HG03565 (cell line): Measurements from ENCODE around the gene MROH2A.

Source experiments
- ATAC-seq: cut with Tn5 transposase; IDR thresholded peaks from one replicate; pipeline ENCODE4 v1.9.1; 2021; ENCODE audit warnings: mild to moderate bottlenecking, moderate library complexity; ENCODE audit not compliant: unreplicated experiment

The MROH2A gene

DNA sequence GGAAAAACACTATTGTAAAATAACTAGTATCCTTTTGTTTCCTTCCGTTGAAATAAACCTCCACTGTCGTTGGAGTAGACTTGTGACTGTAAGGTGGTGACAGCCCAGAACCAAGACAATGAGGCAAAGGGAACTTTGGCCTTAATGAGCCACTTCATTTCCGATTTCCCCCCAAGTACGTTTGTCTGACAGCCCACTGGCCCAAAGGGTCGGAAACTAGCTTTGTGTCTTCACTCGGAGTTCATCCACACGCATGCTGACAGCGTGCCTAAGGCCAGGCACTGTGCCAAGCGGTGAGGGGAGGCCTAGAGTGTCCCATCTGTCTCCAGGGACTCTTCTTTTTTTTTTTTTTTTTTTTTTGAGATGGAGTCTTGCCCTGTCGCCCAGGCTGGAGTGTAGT, 55.2 kb downstream of the MROH2A start:
- no peak for ATAC-seq

DNA sequence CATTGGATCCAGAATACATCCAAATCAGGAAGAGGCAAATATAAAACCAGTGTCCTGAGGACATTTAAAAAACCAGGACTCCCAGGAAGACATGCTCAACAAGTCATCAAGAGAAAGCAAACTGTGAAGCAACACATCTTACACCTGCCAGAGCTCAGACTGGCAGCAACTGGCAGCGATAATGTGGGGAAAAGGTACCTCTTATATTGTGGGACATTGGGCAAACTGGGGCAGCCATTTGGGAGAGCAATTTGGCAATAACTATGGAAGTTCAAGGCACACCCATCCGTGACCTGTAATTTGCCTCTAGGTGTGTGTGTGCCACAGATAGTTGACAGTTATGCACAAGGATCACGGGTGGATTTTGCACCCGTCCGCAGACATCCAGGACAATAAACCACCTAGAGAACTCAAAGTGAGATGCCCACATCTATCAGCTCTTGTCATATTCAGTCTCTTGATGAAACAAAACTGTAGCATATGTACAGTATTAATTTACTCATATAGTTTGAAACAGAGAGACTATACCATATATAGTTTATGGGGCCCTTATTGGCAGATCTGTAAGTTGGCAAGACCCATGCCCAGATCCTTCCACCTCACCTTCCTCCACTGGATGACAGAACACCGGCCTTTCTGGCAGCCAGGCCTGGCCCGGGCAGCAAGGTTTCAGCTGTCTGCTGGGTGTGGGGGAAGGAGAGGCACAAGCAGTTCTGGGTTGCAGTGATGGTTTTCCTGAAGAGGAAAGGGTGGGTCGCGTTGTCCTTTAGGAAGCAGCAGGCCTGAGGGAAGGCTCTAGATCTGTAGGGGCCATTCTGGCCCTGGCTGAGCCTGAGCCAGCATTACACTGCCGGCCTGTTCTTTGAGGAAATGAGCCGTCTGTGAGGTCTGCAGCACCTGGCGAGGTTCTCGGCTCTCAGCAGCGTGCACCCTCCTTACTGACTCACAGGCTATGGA, 57.4 kb downstream of the MROH2A start:
- no peak for ATAC-seq

DNA sequence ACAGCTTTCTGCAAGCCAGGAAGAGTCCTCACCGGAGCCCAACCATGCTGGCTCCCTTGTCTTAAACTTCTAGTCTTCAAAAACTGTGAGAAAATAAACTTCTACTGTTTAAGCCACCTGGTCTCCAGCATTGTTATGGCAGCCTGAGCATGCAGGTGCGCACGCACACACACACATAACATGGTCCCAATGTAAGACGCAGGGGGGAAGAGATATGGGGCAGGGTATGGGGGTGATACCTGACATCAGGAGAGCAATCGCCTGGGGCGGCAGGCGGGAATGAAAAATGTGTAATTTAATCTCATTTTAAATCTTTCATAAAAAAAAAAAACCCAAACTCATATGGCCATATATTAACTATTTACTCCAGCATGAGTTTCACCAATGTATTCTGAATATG, 58.2 kb downstream of the MROH2A start:
- no peak for ATAC-seq

DNA sequence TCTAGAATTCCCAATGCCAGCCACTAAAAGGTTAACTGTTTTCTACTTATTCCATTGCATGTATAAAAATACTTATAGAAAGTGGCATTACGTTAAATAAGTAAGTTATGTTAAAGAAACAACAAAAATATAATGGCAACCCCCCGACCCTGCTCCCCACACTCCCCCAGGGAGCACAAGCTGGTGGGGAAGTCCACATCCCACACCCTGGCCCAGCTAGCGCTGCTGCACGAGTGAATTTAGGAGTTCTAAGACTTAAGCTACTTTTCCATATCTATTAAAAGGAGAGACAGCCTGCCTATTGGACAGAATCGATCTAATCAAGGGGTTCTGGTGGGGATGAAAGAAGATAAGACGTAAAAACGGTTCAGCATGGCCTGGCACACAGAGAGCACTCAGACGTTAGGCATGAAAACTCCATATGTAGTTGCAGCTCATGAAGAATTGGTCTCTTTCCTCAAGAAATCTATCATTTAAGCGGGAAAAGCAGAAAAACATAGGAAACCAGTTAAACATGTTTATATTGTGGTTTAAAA, 59.6 kb downstream of the MROH2A start:
- no peak for ATAC-seq

DNA sequence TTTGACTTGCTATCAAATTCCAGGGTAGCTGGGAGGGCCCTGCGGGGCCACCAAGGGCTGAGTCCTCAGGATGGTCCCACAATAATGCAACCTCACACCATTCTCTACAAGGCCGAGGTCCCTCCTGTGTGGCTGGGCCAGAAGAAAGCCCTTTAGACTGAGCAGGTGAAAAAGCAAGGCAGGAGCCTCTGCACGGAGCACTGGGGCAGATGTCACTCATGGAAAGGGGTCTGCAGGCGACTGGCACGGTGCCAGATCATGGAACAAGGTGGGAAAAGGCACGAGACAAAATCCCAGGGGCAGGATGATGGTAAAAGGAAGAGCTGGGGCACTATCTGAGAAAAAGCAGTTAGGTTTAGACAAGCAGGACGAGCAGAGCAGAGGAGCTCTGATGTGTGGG, 60.1 kb downstream of the MROH2A start:
- no peak for ATAC-seq

DNA sequence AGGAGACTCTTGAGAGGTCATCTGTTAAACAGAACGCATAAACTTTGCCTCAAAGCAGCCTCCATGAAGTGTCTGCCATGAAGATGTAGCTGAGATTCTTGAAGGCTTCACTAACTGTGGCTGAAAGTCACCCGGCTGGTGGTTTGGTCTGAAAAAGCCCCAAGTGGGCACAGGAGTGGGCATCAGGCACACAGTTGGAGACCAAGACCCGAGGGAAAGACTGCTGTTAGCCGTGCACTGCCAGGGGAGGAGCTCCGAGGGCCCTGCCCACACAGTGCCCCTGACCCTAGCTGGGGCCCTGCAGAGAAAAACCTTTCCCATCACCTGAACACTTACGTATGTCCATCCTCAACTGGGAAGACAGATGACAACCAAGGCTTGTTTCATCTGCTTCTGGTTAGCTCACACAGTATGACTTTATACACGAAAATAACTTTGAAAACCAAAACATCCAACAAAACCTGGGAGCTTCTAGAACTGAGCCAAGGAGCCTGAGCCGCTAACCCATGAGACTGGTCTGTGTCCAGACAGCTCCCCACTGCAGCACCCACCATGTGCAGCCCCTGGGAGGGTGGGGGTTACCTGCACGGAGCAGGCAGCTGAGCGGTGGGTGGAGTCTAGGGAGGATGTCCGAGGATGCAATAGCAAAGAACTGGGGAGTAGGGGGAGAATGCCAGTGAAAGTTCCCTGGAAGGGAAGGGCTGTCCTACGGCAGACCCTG, 60.8 kb downstream of the MROH2A start:
- no peak for ATAC-seq

DNA sequence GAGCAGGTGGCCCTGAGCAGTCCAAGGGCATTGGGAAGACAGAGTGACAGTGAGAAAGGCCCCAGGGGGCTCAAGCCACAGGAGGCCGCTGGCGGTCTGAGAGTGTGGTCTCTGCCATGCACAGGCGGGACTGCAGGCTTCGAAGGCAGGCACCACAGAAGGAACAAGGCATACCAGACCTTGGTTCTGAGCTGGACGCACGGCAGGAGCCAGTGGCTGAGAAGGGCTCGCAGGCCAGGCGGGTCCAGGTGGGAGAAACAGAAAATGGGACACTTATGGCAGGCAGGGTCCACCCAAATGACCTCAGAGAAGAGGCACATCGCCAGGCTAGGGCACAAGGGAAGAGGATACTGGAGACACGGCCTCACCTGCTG, 61.3 kb downstream of the MROH2A start:
- ATAC-seq, result no peak

DNA sequence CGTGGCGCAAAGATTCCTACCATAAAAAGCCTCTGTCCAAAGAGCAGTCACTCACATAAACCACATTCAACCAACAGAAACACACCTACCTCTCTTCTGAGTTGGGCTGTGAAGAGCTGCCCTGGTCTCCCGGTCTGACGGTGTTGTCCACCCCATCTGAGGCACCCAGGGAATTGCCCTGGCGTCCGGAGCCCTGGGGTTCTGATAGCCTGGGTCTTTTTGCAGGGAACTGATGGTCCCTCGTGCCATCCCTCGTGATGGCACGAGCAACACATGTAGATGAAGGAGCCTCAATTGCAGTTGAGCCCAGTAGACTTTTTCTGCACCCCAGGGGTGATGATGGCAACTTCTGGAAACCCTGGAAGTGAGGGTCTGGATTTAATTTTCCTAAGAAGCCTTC, 62.4 kb downstream of the MROH2A start:
- no peak for ATAC-seq

DNA sequence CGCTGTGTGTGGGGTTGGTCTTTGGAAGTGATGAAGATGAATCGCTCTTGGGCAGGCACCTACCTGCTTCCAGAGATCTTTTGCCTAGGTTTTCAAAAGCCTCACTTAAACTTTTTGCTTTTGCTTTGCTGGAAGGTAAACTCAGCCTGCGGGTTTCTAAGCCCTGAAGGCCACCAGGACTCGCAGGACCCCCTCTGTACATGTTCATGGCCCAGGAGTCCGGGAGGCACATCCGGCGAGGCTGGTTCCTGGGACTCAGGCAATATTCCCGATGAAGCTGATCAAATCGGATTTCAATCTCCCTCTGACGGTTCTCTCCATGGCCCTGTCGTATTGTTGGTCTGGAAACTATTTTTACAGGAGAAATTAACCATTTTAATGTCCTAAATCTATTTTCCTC, 63.1 kb downstream of the MROH2A start:
- no peak for ATAC-seq

DNA sequence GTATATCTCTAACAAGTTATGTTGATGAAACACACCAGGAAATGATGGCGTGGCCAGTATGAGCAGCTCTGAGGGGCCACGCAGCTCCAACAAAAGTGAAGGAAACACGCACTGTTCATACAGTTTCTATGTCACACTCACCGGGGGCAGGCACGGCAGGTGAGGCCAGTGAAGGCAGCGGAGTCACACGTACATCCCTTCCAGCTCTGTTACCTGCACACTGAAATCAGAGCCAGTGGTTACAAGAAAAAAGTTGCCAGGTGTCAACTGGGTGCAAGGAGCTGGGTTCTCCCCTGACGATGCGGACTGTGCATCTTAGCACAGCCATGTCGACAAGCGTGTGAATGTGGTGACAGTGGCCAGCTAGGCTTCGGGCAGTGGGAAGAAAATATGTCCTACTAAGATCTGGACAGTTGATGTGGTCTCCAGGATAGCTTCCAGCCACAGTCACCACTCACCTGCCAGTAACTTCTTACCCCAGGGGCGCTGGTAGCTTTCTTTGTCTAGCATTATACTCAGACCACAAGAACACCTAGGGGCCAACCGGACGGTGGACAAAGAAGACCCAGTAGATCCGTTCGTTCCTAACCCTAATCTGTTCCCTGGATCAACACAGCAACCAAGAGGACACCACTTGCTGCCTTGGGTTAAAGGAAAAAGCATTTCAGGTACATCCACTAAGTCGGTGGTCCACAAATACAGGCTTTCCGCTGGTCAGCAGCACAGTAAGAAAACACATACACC, 66.1 kb downstream of the MROH2A start:
- no peak for ATAC-seq

DNA sequence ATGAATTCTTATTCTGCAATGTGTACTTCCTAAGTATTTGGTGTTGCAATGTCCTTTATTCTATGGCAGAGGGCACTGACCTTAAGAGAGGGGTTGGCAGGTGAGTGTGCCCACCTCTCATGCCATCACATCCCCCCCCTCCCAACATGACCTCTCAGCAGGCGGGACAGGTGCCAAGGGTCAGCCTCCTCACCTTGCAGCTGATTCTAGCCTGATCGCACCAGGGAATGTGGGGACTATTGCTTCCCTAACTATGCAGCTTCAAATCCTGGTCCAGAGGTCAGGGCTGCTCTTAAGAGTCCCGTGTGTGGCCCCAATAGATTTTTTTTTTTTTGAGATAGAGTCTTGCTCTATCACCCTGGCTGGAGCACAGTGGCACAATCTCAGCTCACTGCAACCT, 66.7 kb downstream of the MROH2A start:
- ATAC-seq, result no peak

DNA sequence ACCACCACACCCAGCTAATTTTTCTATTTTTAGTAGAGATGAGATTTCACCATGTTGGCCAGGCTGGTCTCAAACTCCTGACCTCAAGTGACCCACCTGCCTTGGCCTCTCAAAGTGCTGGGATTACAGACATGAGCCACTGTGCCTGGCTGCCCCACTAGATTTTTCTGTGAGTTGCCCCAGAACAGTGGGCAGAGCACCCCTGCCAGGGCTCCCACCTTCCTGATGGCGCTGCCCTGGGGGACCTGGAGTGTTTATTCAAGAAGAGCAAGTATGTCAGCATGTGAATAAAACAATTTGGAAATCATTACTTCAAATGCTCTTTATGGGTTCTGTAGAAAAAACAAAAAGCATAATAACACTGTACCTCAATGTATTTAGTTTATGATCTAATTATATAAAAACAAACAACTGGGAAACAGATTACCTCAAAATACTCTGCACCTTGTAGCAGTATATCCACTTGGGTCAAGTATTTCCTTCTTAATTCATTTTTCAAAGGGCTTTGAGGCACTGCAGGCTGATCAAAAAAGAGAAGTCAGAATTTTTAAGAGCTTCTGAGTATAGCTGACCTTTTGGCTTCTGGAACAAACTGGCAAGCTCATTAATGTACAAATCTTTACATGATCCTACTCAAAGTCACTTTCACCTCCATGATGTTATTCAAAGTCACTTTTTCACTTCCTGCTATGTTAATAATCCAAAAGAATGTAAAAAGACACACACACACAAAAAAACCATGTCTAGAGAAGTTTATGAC, 67.4 kb downstream of the MROH2A start:
- no peak for ATAC-seq

DNA sequence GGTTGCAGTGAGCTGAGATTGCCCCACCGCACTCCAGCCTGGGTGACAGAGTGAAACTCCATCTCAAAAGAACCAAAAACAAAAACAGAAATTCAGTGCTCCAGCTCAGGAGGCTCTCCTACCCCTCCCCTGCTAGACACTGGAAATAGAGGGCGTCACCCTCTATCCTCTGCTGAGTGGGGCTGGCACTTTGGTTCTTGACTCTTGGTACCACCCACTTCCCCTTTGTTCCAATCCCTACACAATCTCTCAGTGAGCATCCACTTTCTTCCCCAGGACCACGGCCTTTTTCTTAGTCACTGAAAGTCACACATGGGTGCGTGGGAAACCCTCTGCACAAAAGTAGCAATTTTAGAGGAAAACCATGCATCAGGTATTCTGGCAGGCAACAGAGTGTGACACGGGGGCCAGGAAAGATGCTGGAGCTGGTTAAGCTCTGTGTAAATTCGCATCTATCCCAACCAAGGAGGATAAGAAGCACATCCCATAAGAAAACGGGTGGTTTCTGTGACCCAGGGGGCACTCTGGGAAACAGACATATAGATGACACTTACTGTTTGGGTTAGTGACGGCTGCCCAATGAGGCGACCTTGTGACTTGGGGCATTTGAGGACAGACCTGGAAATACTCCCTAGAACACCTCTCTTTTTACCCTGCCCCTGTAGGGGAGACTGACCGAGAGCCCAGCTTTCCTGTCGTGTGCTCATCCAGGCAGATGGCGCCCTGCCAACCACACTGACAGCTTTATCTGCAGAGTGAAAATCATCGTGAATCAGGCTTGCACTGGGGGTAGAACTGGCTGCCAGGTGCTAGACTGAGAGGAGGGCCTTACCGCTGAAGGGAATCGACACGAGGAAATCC, 68.5 kb downstream of the MROH2A start:
- ATAC-seq, result no peak

DNA sequence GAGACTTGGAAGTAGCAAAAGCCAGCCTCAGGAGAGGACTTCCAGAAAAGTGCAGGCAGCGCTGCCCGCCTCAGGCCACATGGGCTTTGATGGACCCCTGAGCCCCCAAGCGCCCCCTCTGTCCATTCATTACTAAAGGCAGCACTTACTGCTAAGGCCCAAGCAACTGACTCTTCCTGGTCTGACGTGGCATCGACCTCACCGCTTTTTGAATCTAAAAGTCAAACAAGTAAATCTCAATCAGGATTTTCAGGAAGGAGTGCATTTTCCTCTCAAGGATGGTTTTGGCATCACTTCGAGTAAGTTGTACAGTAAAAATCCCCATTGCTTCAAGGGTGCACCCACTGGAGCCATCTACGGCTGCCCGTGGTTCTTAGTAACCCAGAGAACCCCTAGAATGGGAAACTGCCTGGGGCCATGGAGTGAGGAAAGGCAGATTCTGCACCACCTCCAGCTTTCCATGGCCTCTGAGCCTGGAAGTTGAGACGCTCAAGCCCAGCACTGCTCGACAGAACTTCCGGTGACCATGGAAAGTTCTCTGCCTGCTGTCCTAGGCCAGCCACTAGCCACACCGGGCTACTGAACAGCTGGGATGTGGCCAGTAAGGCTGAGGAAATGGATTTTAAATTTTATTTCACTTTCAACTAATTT, 69.2 kb downstream of the MROH2A start:
- no peak for ATAC-seq

DNA sequence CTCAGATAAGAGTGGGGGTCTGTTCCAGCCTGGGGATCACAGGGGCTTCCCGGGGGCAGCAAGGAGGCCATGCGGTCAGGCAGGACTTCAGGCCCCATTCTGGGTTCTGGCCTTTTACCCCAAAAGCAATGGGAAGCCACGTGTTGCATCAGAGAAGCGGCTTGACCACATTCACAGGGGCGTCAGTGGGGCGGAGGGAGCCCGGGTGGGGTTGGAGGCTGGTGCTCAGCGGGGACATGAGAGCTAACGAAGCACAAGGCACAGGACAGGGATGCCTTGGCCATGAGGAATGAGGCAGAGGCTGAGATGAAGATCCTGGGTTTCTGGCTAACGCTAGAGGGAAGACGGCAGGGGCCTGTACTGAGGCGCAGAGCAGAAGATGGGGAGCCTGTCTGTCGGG, 70.1 kb downstream of the MROH2A start:
- ATAC-seq, result no peak

DNA sequence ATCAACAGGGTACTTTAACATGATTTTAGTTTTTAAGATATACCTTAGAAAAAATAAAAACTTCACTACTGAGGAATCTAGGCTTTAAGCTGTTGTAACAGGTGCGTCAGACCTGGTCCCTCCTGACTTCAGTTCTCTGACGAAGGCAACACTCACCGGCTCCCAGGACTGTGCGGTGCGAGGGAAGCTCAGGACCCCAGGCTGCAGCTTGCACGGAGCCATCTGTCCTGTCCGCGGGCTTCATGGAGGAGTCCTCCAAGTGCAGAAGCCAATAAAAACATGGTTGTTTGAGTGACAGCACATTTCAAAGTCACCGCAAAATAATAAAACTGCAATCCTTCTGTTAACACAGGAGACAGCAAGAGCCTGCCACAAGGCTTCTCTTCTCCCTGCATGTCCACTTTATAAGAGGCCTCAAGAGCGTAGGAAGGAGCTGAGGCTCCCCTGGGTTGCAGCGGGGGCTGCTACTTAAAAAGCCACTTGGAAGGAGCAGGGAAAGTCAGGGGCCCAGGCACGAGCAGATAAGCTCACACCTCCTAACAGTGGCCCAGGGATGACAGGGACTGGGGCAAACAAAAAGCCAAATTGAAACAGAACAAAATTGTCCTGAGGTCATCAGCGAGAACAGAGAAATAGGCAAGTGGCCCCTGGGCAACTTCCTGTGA, 71.6 kb downstream of the MROH2A start:
- ATAC-seq, result no peak

DNA sequence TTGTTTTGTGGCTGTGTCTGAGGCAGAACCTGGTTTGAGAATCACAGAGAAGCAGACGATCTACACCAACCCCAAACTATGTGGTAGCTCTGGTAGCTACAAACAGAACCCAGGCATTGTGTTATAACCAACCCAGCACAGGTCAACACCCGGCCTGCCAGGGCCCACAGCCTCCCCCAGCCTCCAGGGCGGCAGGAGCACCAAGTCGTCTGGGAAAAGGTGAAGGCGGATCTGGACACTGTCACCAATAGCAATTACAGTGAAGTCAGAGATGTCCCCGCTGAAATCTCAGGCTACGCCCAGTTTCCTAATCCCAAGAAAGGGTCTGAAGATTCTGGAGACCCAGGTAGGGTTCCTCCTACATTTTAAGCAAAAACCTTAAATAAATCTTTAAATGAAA, 72.6 kb downstream of the MROH2A start:
- no peak for ATAC-seq

DNA sequence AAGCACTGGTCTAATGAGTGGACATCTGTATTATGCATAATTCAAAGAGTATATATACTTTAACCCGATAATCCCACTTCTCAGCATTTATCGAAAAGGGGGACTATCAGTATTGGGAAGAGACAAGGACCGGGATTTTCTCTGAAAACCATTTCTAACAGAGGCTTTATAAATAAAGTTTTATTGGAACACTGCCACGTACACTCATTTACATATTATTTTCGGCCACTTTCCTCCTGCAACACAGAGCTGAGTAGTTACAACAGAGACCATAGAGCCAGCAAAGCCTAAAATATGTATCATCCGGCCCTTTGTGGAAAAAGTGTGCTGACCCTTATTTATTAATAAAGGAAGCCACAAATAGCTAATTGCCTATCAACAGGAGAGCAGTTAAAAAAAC, 73.0 kb downstream of the MROH2A start:
- no peak for ATAC-seq

DNA sequence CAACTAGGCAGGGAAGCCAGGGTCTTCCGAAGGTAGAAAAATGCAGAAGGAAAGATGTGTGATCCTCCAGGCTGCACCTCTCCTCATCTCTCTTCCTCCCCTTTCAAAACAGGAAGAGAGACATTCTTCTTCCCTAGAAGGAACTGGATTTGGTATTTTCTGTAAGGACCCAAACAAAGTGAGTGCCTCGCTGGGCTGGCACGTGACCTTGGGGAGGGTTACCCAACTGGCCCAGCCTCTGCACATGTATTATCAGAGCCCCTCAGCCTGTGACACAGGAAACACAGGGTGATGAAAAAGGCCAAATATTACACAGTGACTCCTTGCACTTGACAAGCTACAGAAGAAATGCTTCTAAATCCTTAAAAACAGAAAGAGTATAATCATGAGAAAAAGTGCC, 73.9 kb downstream of the MROH2A start:
- ATAC-seq, result no peak
